MCF 10A (cell line): Measurements from ENCODE around the gene ADO. TPM values are rescaled to one million over a fixed set of nuclear protein-coding genes. Genes with fewer than 3 reads are reported as not detected.

Experiments used
- BruUV-seq: library from RNA; stranded (reverse); fragments of 400-500 nt; replicated peaks from 2 replicates; lab custom pipeline; 2021; lab: Mats Ljungman, UMichigan
- CTCF ChIA-PET: fragments of 300-600 bp; sonication (Branson Sonifier 250); formaldehyde crosslinking; extraction: SDS; loops from one replicate; lab custom pipeline; 2021; ENCODE audit warnings: antibody characterized with exemption, inconsistent platforms; lab: Yijun Ruan, JAX
- POLR2A ChIA-PET: fragments of 300-600, 350-650 bp; sonication (Branson Sonifier 250); formaldehyde crosslinking; extraction: SDS; loops from one replicate; lab custom pipeline; 2020; ENCODE audit warnings: antibody characterized with exemption, inconsistent platforms; lab: Yijun Ruan, JAX
- DNase-seq: peaks from one replicate; pipeline ENCODE4 v3.0.0-alpha.2; 2018; ENCODE audit not compliant: unreplicated experiment
- H3K27ac Mint-ChIP-seq: one replicate; pipeline ENCODE4 v1.8.0; 2022; ENCODE audit warnings: mild to moderate bottlenecking, low read depth, mixed read lengths; ENCODE audit not compliant: unreplicated experiment
- H3K27me3 Mint-ChIP-seq: one replicate; pipeline ENCODE4 v1.8.0; 2022; ENCODE audit warnings: mixed read lengths; ENCODE audit not compliant: insufficient read depth, unreplicated experiment
- H3K36me3 Mint-ChIP-seq: one replicate; pipeline ENCODE4 v1.8.0; 2022; ENCODE audit warnings: mild to moderate bottlenecking, moderate library complexity, mixed read lengths; ENCODE audit not compliant: insufficient read depth, unreplicated experiment
- H3K4me1 Mint-ChIP-seq: one replicate; pipeline ENCODE4 v1.8.0; 2022; ENCODE audit warnings: mixed read lengths; ENCODE audit not compliant: insufficient read depth, unreplicated experiment
- H3K4me3 Mint-ChIP-seq: one replicate; pipeline ENCODE4 v1.8.0; 2022; ENCODE audit warnings: mild to moderate bottlenecking, moderate library complexity, mixed read lengths; ENCODE audit not compliant: unreplicated experiment
- H3K9me3 Mint-ChIP-seq: one replicate; pipeline ENCODE4 v1.8.0; 2022; ENCODE audit warnings: mixed read lengths; ENCODE audit not compliant: unreplicated experiment
- CTCF ChIP-seq: fragments of 200-600 bp; IDR thresholded peaks from one replicate; pipeline ENCODE4 v1.8.0; 2022; ENCODE audit warnings: antibody characterized with exemption, mild to moderate bottlenecking; ENCODE audit not compliant: unreplicated experiment
- intact Hi-C: fragments of 100-400 bp; cut with micrococcal nuclease; formaldehyde crosslinking; loops from 2 replicates; pipeline ENCODE4 v1.14.1; 2022
- total RNA-seq: library from RNA; stranded (reverse); gene quantifications from 2 replicates; pipeline ENCODE4 v1.2.3, GENCODE V29; 2022

The ADO gene
- total RNA-seq, 1 experiment from 2014 or later: 24.3 TPM

- Mint-ChIP-seq H3K27ac (no peak overlapping the region), H3K9me3 (no peaks in the 10 kb centered on the region), H3K4me1 (no peaks in the 10 kb centered on the region), H3K36me3 (no peaks in the 10 kb centered on the region), H3K4me3 (no peak overlapping the region), H3K27me3 (no peaks in the 10 kb centered on the region)
- intact Hi-C loops: no loop called here
- BruUV-seq: no TSS peak
- ChIA-PET POLR2A (interaction anchor here (0.7 to 1.1 kb wide), 3 partner anchors 13 to 93 kb away, joined by 3 read pairs; partner anchors contain the start of gene EGR2), CTCF (no interaction called here)
- no peak for TF ChIP-seq CTCF
- no peak for DNase-seq
Observed at GRCh38 chr10:62830679-62831078, 26.2 kb downstream of the ADO start.

- CTCF ChIA-PET: interaction anchor here (0.6 to 1.4 kb wide), 2 partner anchors 13 to 128 kb away, joined by 3 to 4 read pairs; no protein-coding TSS in a partner anchor
- Mint-ChIP-seq H3K36me3 (no peaks in the 10 kb centered on the region), H3K4me1 (no peaks in the 10 kb centered on the region), H3K4me3 (no peak overlapping the region), H3K27ac (no peak overlapping the region), H3K9me3 (no peaks in the 10 kb centered on the region), H3K27me3 (no peaks in the 10 kb centered on the region)
- DNase-seq: no peak
- no peak for TF ChIP-seq CTCF
- intact Hi-C loops: no loop called here
- POLR2A ChIA-PET: interaction anchor here (0.9 to 1.1 kb wide), 3 partner anchors 14 to 27 kb away, joined by 3 to 6 read pairs (median 3); partner anchors contain the start of genes ADO and EGR2
- BruUV-seq: no TSS peak
Observed at GRCh38 chr10:62831346-62831745, 26.8 kb downstream of the ADO start.

GRCh38 chr10:62839590-62839989, 35.1 kb downstream of the ADO start:
- H3K27ac Mint-ChIP-seq: no peak overlapping the region
- no TSS peak for BruUV-seq
- H3K27me3 Mint-ChIP-seq: peaks cover 30% of the 10 kb centered on the region
- no peak for TF ChIP-seq CTCF
- no peaks in the 10 kb centered on the region for H3K36me3 Mint-ChIP-seq
- POLR2A ChIA-PET: no interaction called here
- DNase-seq: no peak
- CTCF ChIA-PET: no interaction called here
- no peak overlapping the region for H3K4me3 Mint-ChIP-seq
- H3K9me3 Mint-ChIP-seq: no peaks in the 10 kb centered on the region
- intact Hi-C loops: no loop called here
- H3K4me1 Mint-ChIP-seq: no peaks in the 10 kb centered on the region

DNA sequence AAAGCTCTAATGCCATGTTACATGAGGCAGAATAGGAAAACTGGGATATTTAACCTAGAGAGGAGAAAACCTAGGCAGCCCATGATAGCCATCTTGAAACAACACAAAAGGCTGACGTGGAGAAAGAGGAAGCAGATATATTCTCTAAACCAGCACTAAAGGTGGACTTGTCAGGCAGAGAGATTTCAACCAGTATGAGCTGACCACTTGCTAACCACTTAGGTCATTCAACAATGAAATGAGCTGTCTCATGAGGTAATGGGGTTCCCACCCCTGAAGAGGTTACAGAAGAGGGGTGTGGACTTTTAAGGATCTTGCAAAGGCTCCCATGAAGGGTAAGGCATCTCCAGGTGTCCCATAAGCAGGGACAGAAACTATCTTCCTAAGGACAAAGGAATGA, 38.5 kb downstream of the ADO start:
- H3K9me3 Mint-ChIP-seq: no peaks in the 10 kb centered on the region
- H3K4me1 Mint-ChIP-seq: no peaks in the 10 kb centered on the region
- ChIA-PET CTCF (interaction anchor here (1.0 to 1.1 kb wide), 2 partner anchors 61 to 248 kb away, joined by 4 read pairs; no protein-coding TSS in a partner anchor), POLR2A (no interaction called here)
- no peaks in the 10 kb centered on the region for H3K36me3 Mint-ChIP-seq
- DNase-seq: no peak
- no peak overlapping the region for H3K27ac Mint-ChIP-seq
- TF ChIP-seq CTCF: no peak
- intact Hi-C loops: no loop called here
- peaks cover 23% of the 10 kb centered on the region for H3K27me3 Mint-ChIP-seq
- no peak overlapping the region for H3K4me3 Mint-ChIP-seq
- BruUV-seq: no TSS peak
